Right atrium auricular region (tissue), 2 donors: ENCODE measurements around the gene SPSB1. TPM values are rescaled to one million over a fixed set of nuclear protein-coding genes. Genes with fewer than 3 reads are reported as not detected.

Source experiments
- DNase-seq: peaks from one replicate; pipeline ENCODE4 v3.0.0-alpha.2; 2019; ENCODE audit warnings: low spot score
- H3K27ac ChIP-seq, 2 donors: fragments of 200-600 bp; sonication (generic); 1 replicate in 1 of 2; 2 replicates in 1 of 2; pipeline ENCODE4 v1.5.1; 2016 to 2019
- H3K27me3 ChIP-seq, 2 donors: fragments of 200-600 bp; sonication (generic); one replicate each; pipeline versions ENCODE4 v1.5.1 to v1.6.0; 2017 to 2019
- H3K36me3 ChIP-seq: fragments of 200-600 bp; sonication (generic); one replicate; pipeline ENCODE4 v1.5.1; 2016
- H3K4me1 ChIP-seq, 2 donors: fragments of 200-600 bp; sonication (generic); one replicate each; pipeline versions ENCODE4 v1.5.1 to v1.6.0; 2017 to 2019
- H3K4me3 ChIP-seq, 2 donors: fragments of 200-600 bp; sonication (generic); 1 replicate in 1 of 2; 2 replicates in 1 of 2; pipeline ENCODE4 v1.5.1; 2017 to 2019; ENCODE audit warnings: mild to moderate bottlenecking in 1 of 2, moderate library complexity in 1 of 2
- H3K9me3 ChIP-seq, 2 donors: fragments of 200-600 bp; sonication (generic); one replicate each; pipeline ENCODE4 v1.5.1; 2019
- CTCF ChIP-seq, 2 donors: fragments of 200-600 bp; sonication (generic); IDR thresholded peaks; one replicate each; pipeline ENCODE4 v1.5.1; 2019; ENCODE audit warnings: antibody characterized with exemption in 2 of 2
- total RNA-seq, 2 donors: library from RNA; depleted of rRNA; stranded (reverse); fragments of >200 nt; gene quantifications; one replicate each; pipeline ENCODE4 v1.1.0, GENCODE V29; 2016

The SPSB1 gene
- total RNA-seq, 2 donors from 2014 or later = 20.1 to 20.8 TPM

- DNase-seq = no peak
- H3K27ac ChIP-seq = no peak overlapping the region
- no peaks in the 10 kb centered on the region for H3K9me3 ChIP-seq
- peaks cover 4% of the 10 kb centered on the region for H3K36me3 ChIP-seq
- no peak for TF ChIP-seq CTCF (IDR thresholded peaks at IDR 0.05)
- peaks cover 0 to 63% of the 10 kb centered on the region in 2 donors for H3K4me1 ChIP-seq
- no peaks in the 10 kb centered on the region for H3K27me3 ChIP-seq
- no peak overlapping the region for H3K4me3 ChIP-seq
These were observed 20.9 kb downstream of the SPSB1 start for GRCh38 chr1:9313576-9313975.

- Histone ChIP-seq H3K4me1 (peaks cover 0 to 63% of the 10 kb centered on the region in 2 donors), H3K4me3 (no peak overlapping the region), H3K27ac (no peak overlapping the region)
These were observed 21.4 kb downstream of the SPSB1 start for GRCh38 chr1:9314111-9314510.

GRCh38 chr1:9314711-9315379 lies 22.2 kb downstream of the SPSB1 start:
- peaks cover 0 to 70% of the 10 kb centered on the region in 2 donors for H3K4me1 ChIP-seq
- H3K9me3 ChIP-seq = no peaks in the 10 kb centered on the region
- no peak for TF ChIP-seq CTCF (IDR thresholded peaks at IDR 0.05)
- H3K4me3 ChIP-seq = no peak overlapping the region
- no peak for DNase-seq
- peaks cover 4% of the 10 kb centered on the region for H3K36me3 ChIP-seq
- no peak overlapping the region for H3K27ac ChIP-seq
- H3K27me3 ChIP-seq = no peaks in the 10 kb centered on the region

More at GRCh38 chr1:9314111-9314510, 21.4 kb downstream of the SPSB1 start:
- DNase-seq = no peak
- no peak for TF ChIP-seq CTCF (IDR thresholded peaks at IDR 0.05)
- Histone ChIP-seq H3K36me3 (peaks cover 4% of the 10 kb centered on the region), H3K9me3 (no peaks in the 10 kb centered on the region), H3K27me3 (no peaks in the 10 kb centered on the region)

GRCh38 chr1:9315411-9316079 lies 22.9 kb downstream of the SPSB1 start:
- H3K36me3 ChIP-seq = peaks cover 4% of the 10 kb centered on the region
- H3K9me3 ChIP-seq = no peaks in the 10 kb centered on the region
- H3K4me3 ChIP-seq = no peak overlapping the region
- no peak for DNase-seq
- no peak for TF ChIP-seq CTCF (IDR thresholded peaks at IDR 0.05)
- no peak overlapping the region for H3K27ac ChIP-seq
- no peaks in the 10 kb centered on the region for H3K27me3 ChIP-seq
- H3K4me1 ChIP-seq = peaks cover 0 to 76% of the 10 kb centered on the region in 2 donors

- Histone ChIP-seq H3K27me3 (no peaks in the 10 kb centered on the region), H3K27ac (no peak overlapping the region), H3K4me3 (no peak overlapping the region), H3K9me3 (no peaks in the 10 kb centered on the region), H3K36me3 (peaks cover 4% of the 10 kb centered on the region), H3K4me1 (peaks cover 0 to 76% of the 10 kb centered on the region in 2 donors)
- no peak for TF ChIP-seq CTCF (IDR thresholded peaks at IDR 0.05)
- DNase-seq = no peak
These were observed 23.4 kb downstream of the SPSB1 start for GRCh38 chr1:9316080-9316444.
